NCI-H2107 treated with DMSO at 0.1 percent for 48 hours (cell line): ENCODE data around the gene CHD2.
A peak's percentile ranks its signal among the peaks of the same experiment; 100 is the strongest.
"Not testable (repeated sequence)": the region's sequence is repeated elsewhere in the genome, so short reads cannot be mapped to it uniquely, and the experiment has no call there.

Source experiments
- DNase-seq: peaks from one replicate; lab custom pipeline; 2025; ENCODE audit not compliant: unreplicated experiment; lab: John Stamatoyannopoulos, UW

CHD2 gene

GRCh38 chr15:92899948-92900730 is at the start of gene CHD2:
Gene CHD2, plus strand, starts transcription at chr15:92900324. Its CDS starts 914 bp downstream, at chr15:92901238.
- DNase-seq, result peak; percentile 72

GRCh38 chr15:92853222-92853621 is 46.9 kb upstream of the CHD2 start:
- DNase-seq, result no peak

GRCh38 chr15:92861742-92862141 is 38.4 kb upstream of the CHD2 start:
- no peak for DNase-seq

- no peak for DNase-seq
These were observed 35.9 kb upstream of the CHD2 start for GRCh38 chr15:92864127-92864814.

- DNase-seq, result no peak
These were observed 30.7 kb upstream of the CHD2 start for GRCh38 chr15:92869263-92869940.

GRCh38 chr15:92870010-92870591 is 30.0 kb upstream of the CHD2 start:
- no peak for DNase-seq

GRCh38 chr15:92872967-92873366 is 27.2 kb upstream of the CHD2 start:
- not testable (repeated sequence) for DNase-seq

GRCh38 chr15:92877000-92877399 is 23.1 kb upstream of the CHD2 start:
- no peak for DNase-seq

- DNase-seq, result no peak
These were observed 22.7 kb upstream of the CHD2 start for GRCh38 chr15:92877416-92877815.

- DNase-seq, result peak; percentile 51
These were observed 21.5 kb upstream of the CHD2 start for GRCh38 chr15:92878593-92879053.

- no peak for DNase-seq
These were observed 20.0 kb upstream of the CHD2 start for GRCh38 chr15:92879949-92880725.

- no peak for DNase-seq
These were observed 19.3 kb upstream of the CHD2 start for GRCh38 chr15:92880796-92881195.

GRCh38 chr15:92881211-92881754 is 18.8 kb upstream of the CHD2 start:
- no peak for DNase-seq

- DNase-seq, result peak; percentile 96
These were observed 18.1 kb upstream of the CHD2 start for GRCh38 chr15:92881802-92882696.

GRCh38 chr15:92882697-92883162 is 17.4 kb upstream of the CHD2 start:
- DNase-seq, result peak; percentile 96

GRCh38 chr15:92883163-92883875 is 16.8 kb upstream of the CHD2 start:
- DNase-seq, result no peak

- no peak for DNase-seq
These were observed 16.2 kb upstream of the CHD2 start for GRCh38 chr15:92883876-92884435.
